CD4-positive, alpha-beta T cell treated with Interleukin-17A for 1 hour (primary cell): Measurements from ENCODE around the gene MIA2.
A peak's percentile ranks its signal among the peaks of the same experiment; 100 is the strongest.

ENCODE experiments used
- DNase-seq: peaks from one replicate; pipeline ENCODE4 v3.0.0-alpha.2; 2020

MIA2 gene

GRCh38 chr14:39395555-39396254 is 162.0 kb downstream of the MIA2 start:
- DNase-seq: no peak

- no peak for DNase-seq
Measured at GRCh38 chr14:39396448-39396847, 162.7 kb downstream of the MIA2 start.

DNA sequence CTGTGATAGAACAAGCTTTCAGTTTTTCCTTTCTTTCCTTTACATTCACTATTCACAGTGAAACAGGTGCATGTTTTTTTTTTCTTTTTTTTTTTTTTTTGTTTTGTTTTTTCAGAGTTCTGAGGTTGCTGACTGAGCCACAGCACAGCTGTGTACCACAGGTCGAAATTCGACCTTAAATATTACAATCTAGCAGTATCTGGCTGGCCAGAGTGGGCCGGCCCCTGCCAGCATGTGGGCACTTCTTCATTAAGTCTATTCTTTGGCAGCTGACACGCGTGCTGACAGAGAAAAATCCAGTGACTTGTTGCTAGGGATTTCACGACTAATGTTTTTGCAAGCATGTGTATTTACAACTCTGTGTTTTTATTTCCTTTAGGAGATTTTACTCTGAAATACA is 164.7 kb downstream of the MIA2 start:
- DNase-seq: no peak

DNA sequence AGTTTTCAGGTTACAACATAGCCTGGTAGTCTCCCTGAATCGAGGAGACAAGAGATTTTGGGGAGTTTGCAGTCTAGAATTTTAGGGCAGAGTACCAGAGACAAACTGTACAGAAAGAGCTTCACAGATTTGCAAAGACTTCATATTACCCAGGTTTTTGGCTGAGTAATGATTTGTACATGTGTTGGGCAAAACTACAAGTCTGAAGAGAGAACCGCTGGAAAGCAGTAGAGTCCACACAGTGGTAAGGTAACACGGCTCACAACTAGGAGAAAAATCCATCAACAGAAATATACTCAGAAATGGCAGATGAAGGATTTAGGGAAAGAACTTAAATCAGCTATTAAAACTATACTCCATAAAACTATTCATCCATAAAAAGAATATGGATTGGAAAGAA is 172.8 kb downstream of the MIA2 start:
- DNase-seq: no peak

GRCh38 chr14:39416072-39416471 is 182.4 kb downstream of the MIA2 start:
- DNase-seq: no peak

DNA sequence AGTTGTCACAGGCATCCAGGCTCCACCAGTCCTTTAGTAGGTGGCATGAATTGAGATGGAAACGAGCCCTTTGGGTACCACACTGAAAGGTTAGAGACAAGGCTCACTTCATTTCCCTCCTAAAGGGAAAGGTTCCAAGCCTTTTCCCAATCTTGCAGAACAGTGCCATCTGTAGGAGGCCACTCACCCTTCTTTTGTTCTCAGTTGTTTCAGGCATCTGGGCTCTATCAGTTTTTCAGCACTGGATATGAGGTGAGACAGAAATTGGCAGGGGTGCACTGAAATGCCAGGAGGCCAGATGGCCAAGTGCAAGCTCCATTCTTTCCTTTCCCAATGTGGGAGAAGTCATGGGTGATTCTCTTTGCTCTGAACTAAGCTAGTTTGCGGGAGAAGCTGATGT is 183.3 kb downstream of the MIA2 start:
- no peak for DNase-seq

DNA sequence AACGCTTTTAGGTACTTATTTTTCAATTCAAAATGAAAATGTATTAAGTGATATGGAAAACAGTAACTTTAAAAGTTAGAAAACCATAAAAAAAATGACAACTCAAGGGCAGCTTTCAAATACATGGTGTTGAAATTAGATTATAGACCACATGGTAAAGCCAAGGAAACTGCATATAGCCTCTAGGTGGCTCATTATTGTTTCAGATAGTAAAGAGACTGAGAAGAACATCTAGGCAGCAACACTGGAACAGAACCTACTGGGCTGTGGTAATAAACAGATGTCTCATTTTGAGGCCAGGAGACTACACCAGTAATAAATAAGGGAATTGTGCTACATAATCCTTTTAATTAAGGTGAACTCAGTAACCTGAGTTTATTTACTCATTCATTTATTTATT is 185.6 kb downstream of the MIA2 start:
- no peak for DNase-seq

- DNase-seq: no peak
Measured at GRCh38 chr14:39422243-39422642, 188.5 kb downstream of the MIA2 start.

DNA sequence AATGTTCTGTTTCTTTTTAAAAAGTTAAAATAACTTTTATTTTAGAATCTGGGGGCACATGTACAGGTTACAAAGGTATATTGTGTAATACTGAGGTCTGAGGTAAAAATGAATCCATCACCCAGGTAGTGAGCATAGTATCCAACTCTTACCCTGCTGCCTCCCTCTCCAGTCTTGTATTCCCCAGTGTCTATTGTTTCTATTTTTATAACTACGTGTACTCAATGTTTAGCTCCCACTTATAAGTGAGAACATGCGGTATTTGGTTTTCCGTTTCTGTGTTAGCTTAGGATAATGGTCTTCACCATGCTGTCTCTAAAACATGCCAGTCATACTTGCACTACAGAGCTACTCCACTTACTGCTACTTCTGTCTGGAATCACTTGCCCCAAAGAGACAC is 190.1 kb downstream of the MIA2 start:
- DNase-seq: no peak

GRCh38 chr14:39425947-39426346 is 192.2 kb downstream of the MIA2 start:
- DNase-seq: no peak

- DNase-seq: peak; percentile 29
Measured at GRCh38 chr14:39426605-39427004, 192.9 kb downstream of the MIA2 start.

DNA sequence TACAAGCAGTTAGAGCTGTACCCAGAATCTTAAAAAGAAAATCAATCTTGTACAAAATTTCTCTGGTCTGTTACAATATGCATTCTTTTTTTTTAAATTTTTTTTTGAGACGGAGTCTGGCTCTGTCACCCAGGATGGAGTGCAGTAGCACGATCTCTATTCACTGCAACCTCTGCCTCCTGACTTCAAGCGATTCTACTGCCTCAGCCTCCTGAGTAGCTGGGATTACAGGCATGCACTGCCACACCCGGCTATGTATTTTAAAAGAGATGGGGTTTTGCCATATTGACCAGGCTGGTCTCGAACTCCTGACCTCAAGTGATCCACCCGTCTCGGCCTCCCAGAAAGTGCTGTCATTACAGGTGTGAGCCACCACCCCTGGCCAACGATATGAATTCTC is 194.4 kb downstream of the MIA2 start:
- DNase-seq: no peak

- peak; percentile 17 for DNase-seq
Measured at GRCh38 chr14:39430762-39431415, 197.2 kb downstream of the MIA2 start.

GRCh38 chr14:39431416-39432178 is 197.9 kb downstream of the MIA2 start:
- peak; percentile 59 for DNase-seq

DNA sequence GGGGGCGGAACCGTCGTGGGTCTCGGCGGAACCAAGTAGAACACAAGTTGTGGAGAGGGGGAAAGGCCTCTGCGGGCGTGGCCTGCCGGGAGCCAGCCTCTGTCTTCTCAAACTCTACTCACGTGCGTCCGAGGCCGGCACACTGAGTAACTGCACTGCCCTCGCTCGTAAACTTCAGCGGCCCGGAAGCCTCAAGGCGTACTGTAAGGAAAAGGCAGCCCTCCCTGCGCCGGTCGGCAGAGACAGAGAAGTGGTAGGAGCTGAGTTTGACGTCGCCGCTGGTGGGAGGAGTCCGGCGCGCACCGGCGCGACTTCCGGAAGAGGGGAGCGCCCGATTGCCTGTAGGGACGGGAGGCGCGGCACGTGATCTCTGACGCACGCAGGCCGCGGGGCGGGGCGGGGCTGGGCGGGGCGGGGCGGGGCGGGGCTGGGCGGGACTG is 198.5 kb downstream of the MIA2 start, which contains the start of gene FBXO33:
FBXO33 (minus strand) TSS at position 255 of the 440 bp plus-strand sequence. CDS start 271 bp downstream, outside the sequence.
- peak; percentile 97 for DNase-seq

GRCh38 chr14:39432619-39433451 is 199.1 kb downstream of the MIA2 start:
- peak; percentile 82 for DNase-seq

- DNase-seq: no peak
Measured at GRCh38 chr14:39433452-39433813, 199.7 kb downstream of the MIA2 start.

DNA sequence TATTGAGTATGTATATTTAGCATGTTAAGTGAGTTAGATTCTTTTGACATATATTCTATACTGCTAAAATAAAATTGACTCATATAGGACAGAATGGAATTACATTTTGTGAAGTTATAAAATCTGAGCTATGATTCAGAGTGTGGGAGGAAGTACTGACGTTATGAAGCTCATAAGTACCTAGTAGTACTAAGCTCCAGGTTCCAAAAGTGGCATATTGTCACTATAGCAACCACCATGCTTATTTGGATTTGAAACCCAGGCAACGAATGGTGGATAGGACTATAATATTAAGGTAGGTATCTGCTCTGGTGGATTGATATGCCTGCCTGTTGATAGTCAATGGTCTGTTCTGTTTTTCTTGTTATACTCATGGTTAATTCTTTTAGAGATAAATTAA is 200.7 kb downstream of the MIA2 start:
- peak; percentile 26 for DNase-seq

GRCh38 chr14:39435241-39435640 is 201.5 kb downstream of the MIA2 start:
- no peak for DNase-seq
